ENCODE measurements around the gene GTF3C1. TPM values are rescaled to one million over a fixed set of nuclear protein-coding genes. Genes with fewer than 3 reads are reported as not detected.

GTF3C1 gene
- total and polyA plus RNA-seq, 2 of the 8 experiments (the other 6 are each of a cell fraction or from before 2014, with no cell fraction given): 89.3 to 126 TPM

- POLR2A ChIA-PET (ENCODE audit: partially characterized antibody): no interaction called here
- FAIRE-seq: no peak
- H2BK20ac ChIP-seq (ENCODE audit: low read length): no peak overlapping the region
- TF ChIP-seq MAX (IDR thresholded peaks at IDR 0.05): no peak
- TF ChIP-seq RFX5 (IDR thresholded peaks at IDR 0.05; ENCODE audit: borderline replicate concordance, low read depth, low read length): no peak
- no peak for TF ChIP-seq GABPA (IDR thresholded peaks at IDR 0.05; ENCODE audit: borderline replicate concordance, insufficient read depth, low read length)
- no peak for TF ChIP-seq ATF3 (IDR thresholded peaks at IDR 0.05; ENCODE audit: insufficient read depth, low read depth, low read length)
- no peak for TF ChIP-seq CTBP2 (IDR thresholded peaks at IDR 0.05; ENCODE audit: borderline replicate concordance, insufficient read depth, insufficient read length, low read length)
- TF ChIP-seq EZH2 (IDR thresholded peaks at IDR 0.05; ENCODE audit: low read depth, low read length, severe bottlenecking): no peak
- TF ChIP-seq TAF1 (IDR thresholded peaks at IDR 0.05; ENCODE audit: low read depth, low read length): no peak
- no peak for TF ChIP-seq KDM5A (IDR thresholded peaks at IDR 0.05; ENCODE audit: low read length)
- no peak for TF ChIP-seq SRF (IDR thresholded peaks at IDR 0.05; ENCODE audit: low read depth, low read length)
- TF ChIP-seq RAD21 (IDR thresholded peaks at IDR 0.05 in 1 of 2, conservative IDR thresholded peaks at IDR 0.05 in 1 of 2; ENCODE audit: low read depth in 2 of 2, low read length in 2 of 2): no peak
Measured at GRCh38 chr16:27470567-27471431, 78.9 kb downstream of the GTF3C1 start.

More at GRCh38 chr16:27470567-27471431, 78.9 kb downstream of the GTF3C1 start:
- Histone ChIP-seq H3K27ac (ENCODE audit: low read depth, low read length) (no peak overlapping the region), H2BK120ac (replicated peaks; ENCODE audit: low read depth, low read length) (no peak overlapping the region), H3K27me3 (replicated peaks in 1 of 4; ENCODE audit: control insufficient read depth in 3 of 4, extremely low read depth in 1 of 4, insufficient read depth in 3 of 4, low read length in 3 of 4) (no peaks in the 10 kb centered on the region), H4K91ac (replicated peaks; ENCODE audit: insufficient read length, low read length) (no peak overlapping the region), H2BK5ac (ENCODE audit: low read depth, low read length) (no peak overlapping the region), H4K20me1 (replicated peaks in 1 of 2; ENCODE audit: control insufficient read depth in 1 of 2, insufficient read depth in 2 of 2, low read length in 2 of 2) (peaks cover 0 to 6% of the 10 kb centered on the region in 2 experiments), H3K79me2 (ENCODE audit: control insufficient read depth in 1 of 2, insufficient read depth in 2 of 2, low read length in 2 of 2) (no peaks in the 10 kb centered on the region), H2AFZ (ENCODE audit: low read length) (no peak overlapping the region), H3K4ac (replicated peaks; ENCODE audit: insufficient read length, low read depth, low read length) (no peak overlapping the region), H3K14ac (ENCODE audit: insufficient read length) (no peak overlapping the region), H2BK12ac (ENCODE audit: low read depth, low read length) (no peak overlapping the region), H3K23me2 (ENCODE audit: low read depth, low read length) (no peaks in the 10 kb centered on the region), H3K18ac (ENCODE audit: extremely low read depth, low read length) (no peak overlapping the region), H3K9me3 (ENCODE audit: insufficient read depth in 2 of 2, low read depth in 1 of 2, low read length in 1 of 2) (no peaks in the 10 kb centered on the region), H3K56ac (replicated peaks; ENCODE audit: insufficient read length, low read depth, low read length) (no peak overlapping the region), H4K8ac (ENCODE audit: extremely low read depth, insufficient read depth, low read length) (no peak overlapping the region), H3K36me3 (ENCODE audit: control insufficient read depth in 2 of 4, insufficient read depth in 4 of 4, low read length in 3 of 4) (peaks cover 36 to 74% (median 71%) of the 10 kb centered on the region in 4 experiments), H3K4me3 (ENCODE audit: extremely low read depth in 1 of 4, insufficient read depth in 2 of 4, low read depth in 3 of 4, low read length in 4 of 4) (no peak overlapping the region), H3K9ac (replicated peaks in 1 of 4; ENCODE audit: extremely low read depth in 1 of 4, low read depth in 3 of 4, low read length in 3 of 4) (no peak overlapping the region), H3K79me1 (ENCODE audit: low read depth, low read length) (no peaks in the 10 kb centered on the region), H4K5ac (ENCODE audit: insufficient read length, low read depth, low read length) (no peak overlapping the region), H3K23ac (ENCODE audit: insufficient read length) (no peak overlapping the region), H3K4me2 (ENCODE audit: insufficient read depth in 1 of 2, low read depth in 2 of 2, low read length in 2 of 2) (no peak overlapping the region), H3K4me1 (replicated peaks in 1 of 4; ENCODE audit: control insufficient read depth in 3 of 4, insufficient read depth in 4 of 4, low read length in 3 of 4) (no peaks in the 10 kb centered on the region), H2AK5ac (ENCODE audit: low read depth, low read length) (no peak overlapping the region), H2BK15ac (ENCODE audit: low read length) (no peak overlapping the region)
- no peak for DNase-seq (ENCODE audit: low read depth in 1 of 2, low spot score in 2 of 2)
- CTCF ChIA-PET (ENCODE audit: partially characterized antibody): interaction anchor here (0.6 to 0.7 kb wide), 2 partner anchors 8 to 19 kb away, joined by 3 read pairs; no protein-coding TSS in a partner anchor
- 92% methylated on average over 26 of the region's 28 CpGs; no CpG with 5 or more reads in 1 of the 2 experiments for WGBS, 2 experiments (ENCODE audit: extremely low coverage in 1 of 2, insufficient coverage in 1 of 2, insufficient read length in 1 of 2, insufficient replicate concordance in 2 of 2, low coverage in 1 of 2, low lambda C conversion rate in 2 of 2, missing lambda C conversion rate in 1 of 2)
